Natural killer cell (primary cell): ENCODE data around the gene PTPRM. TPM values are rescaled to one million over a fixed set of nuclear protein-coding genes. Genes with fewer than 3 reads are reported as not detected.

ENCODE experiments used
- ATAC-seq, 3 donors: fragments of 150-1000 bp in 2 of 3; fragments of 200-7000 bp in 1 of 3; cut with Tn5 transposase; 1 replicate in 1 of 3; 2 replicates in 2 of 3; pipeline ENCODE4 v1.10.0; 2021; ENCODE audit warnings: mild to moderate bottlenecking in 2 of 3, moderate library complexity in 2 of 3
- DNase-seq, 2 donors: peaks; one replicate each; pipeline versions ENCODE4 v3.0.0 to v3.0.0-alpha.2; 2013 to 2021; ENCODE audit warnings: mixed read lengths in 1 of 2
- H3K27ac ChIP-seq: one replicate; pipeline ENCODE4 v1.5.1; 2013; ENCODE audit warnings: mild to moderate bottlenecking, low read length
- H3K27me3 ChIP-seq: one replicate; pipeline ENCODE4 v1.6.1; 2013; ENCODE audit warnings: low read length; ENCODE audit not compliant: control insufficient read depth, insufficient read depth
- H3K36me3 ChIP-seq: one replicate; pipeline ENCODE4 v1.6.1; 2013; ENCODE audit warnings: low read length; ENCODE audit not compliant: control insufficient read depth, insufficient read depth
- H3K4me1 ChIP-seq: one replicate; pipeline ENCODE4 v1.6.1; 2013; ENCODE audit warnings: low read length; ENCODE audit not compliant: control insufficient read depth, insufficient read depth
- H3K4me3 ChIP-seq: one replicate; pipeline ENCODE4 v1.5.1; 2013; ENCODE audit warnings: low read length
- H3K9me3 ChIP-seq: one replicate; pipeline ENCODE4 v1.6.1; 2013; ENCODE audit warnings: low read length; ENCODE audit not compliant: control insufficient read depth, insufficient read depth
- H3K27ac Mint-ChIP-seq, 2 donors: one replicate each; pipeline ENCODE4 v1.8.0; 2022; ENCODE audit warnings: mild to moderate bottlenecking in 2 of 2, mixed read lengths in 2 of 2, moderate library complexity in 1 of 2
- H3K27me3 Mint-ChIP-seq, 2 donors: one replicate each; pipeline ENCODE4 v1.8.0; 2022; ENCODE audit warnings: low read depth in 2 of 2, mixed read lengths in 2 of 2
- H3K36me3 Mint-ChIP-seq: one replicate; pipeline ENCODE4 v1.8.0; 2022; ENCODE audit warnings: mixed read lengths
- H3K4me1 Mint-ChIP-seq, 2 donors: one replicate each; pipeline ENCODE4 v1.8.0; 2022; ENCODE audit warnings: mixed read lengths in 2 of 2
- H3K4me3 Mint-ChIP-seq: one replicate; pipeline ENCODE4 v1.8.0; 2022; ENCODE audit warnings: mild to moderate bottlenecking, moderate library complexity, mixed read lengths
- H3K9me3 Mint-ChIP-seq, 2 donors: one replicate each; pipeline ENCODE4 v1.8.0; 2022; ENCODE audit warnings: mixed read lengths in 2 of 2
- WGBS: methylation state at CpG from one replicate; pipeline ENCODE4 v1.1.7; 2013; ENCODE audit warnings: missing lambda C conversion rate; ENCODE audit not compliant: insufficient coverage; 5-methylcytosine and 5-hydroxymethylcytosine counted together
- intact Hi-C: fragments of 100-400 bp; cut with micrococcal nuclease; formaldehyde crosslinking; loops from one replicate; pipeline ENCODE4 v1.14.2; 2022
- total RNA-seq, 4 donors: library from RNA; stranded (reverse); fragments of 120-200 nt in 1 of 4; gene quantifications; one replicate each; pipeline versions ENCODE4 v1.2.3 to v1.2.4, GENCODE V29; 2013 to 2022
- TF ChIP-seq, protein P1 (sequence below): fragments of 200-600 bp; IDR thresholded peaks from one replicate; pipeline ENCODE4 v1.8.0; 2022; ENCODE audit warnings: antibody characterized with exemption

The PTPRM gene
- total RNA-seq, 3 donors from 2014 or later (not counting 1 experiment from before 2014, with no cell fraction given) = 5.0 to 13.2 (median 12.1) TPM

DNA sequence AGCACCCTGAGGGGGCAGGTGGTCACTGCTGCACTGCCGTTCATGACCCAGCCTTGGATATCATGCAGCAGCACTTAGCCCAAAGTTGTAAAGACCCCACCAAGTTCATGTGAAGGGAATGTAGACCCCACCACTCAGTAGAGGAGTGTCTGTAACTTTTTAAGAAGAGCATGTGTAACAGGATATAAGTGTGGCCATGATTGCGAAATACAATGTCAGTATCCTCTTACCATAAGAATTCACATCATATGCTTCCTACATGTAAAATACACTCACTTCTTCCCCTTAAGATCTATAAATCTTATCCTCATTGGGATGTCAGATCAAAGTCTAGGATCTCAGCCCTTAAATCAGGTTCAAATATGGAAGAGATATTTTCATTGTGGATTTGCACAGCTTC lies 276.9 kb downstream of the PTPRM start:
- TF ChIP-seq, protein P1, sequence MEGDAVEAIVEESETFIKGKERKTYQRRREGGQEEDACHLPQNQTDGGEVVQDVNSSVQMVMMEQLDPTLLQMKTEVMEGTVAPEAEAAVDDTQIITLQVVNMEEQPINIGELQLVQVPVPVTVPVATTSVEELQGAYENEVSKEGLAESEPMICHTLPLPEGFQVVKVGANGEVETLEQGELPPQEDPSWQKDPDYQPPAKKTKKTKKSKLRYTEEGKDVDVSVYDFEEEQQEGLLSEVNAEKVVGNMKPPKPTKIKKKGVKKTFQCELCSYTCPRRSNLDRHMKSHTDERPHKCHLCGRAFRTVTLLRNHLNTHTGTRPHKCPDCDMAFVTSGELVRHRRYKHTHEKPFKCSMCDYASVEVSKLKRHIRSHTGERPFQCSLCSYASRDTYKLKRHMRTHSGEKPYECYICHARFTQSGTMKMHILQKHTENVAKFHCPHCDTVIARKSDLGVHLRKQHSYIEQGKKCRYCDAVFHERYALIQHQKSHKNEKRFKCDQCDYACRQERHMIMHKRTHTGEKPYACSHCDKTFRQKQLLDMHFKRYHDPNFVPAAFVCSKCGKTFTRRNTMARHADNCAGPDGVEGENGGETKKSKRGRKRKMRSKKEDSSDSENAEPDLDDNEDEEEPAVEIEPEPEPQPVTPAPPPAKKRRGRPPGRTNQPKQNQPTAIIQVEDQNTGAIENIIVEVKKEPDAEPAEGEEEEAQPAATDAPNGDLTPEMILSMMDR = no peak
- WGBS = 90% methylated on average over 2 of the region's 2 CpGs
- no peaks in the 10 kb centered on the region for H3K27me3 ChIP-seq
- H3K4me1 Mint-ChIP-seq = no peaks in the 10 kb centered on the region
- H3K9me3 ChIP-seq = no peaks in the 10 kb centered on the region
- no peaks in the 10 kb centered on the region for H3K36me3 Mint-ChIP-seq
- no peaks in the 10 kb centered on the region for H3K27me3 Mint-ChIP-seq
- no peak overlapping the region for H3K27ac Mint-ChIP-seq
- no peak overlapping the region for H3K4me3 ChIP-seq
- DNase-seq (no peak), ATAC-seq (no peak)
- no peak overlapping the region for H3K4me3 Mint-ChIP-seq
- intact Hi-C loops = no loop called here
- peaks cover 3 to 8% of the 10 kb centered on the region in 2 donors for H3K9me3 Mint-ChIP-seq
- no peak overlapping the region for H3K27ac ChIP-seq
- H3K4me1 ChIP-seq = no peaks in the 10 kb centered on the region
- no peaks in the 10 kb centered on the region for H3K36me3 ChIP-seq

DNA sequence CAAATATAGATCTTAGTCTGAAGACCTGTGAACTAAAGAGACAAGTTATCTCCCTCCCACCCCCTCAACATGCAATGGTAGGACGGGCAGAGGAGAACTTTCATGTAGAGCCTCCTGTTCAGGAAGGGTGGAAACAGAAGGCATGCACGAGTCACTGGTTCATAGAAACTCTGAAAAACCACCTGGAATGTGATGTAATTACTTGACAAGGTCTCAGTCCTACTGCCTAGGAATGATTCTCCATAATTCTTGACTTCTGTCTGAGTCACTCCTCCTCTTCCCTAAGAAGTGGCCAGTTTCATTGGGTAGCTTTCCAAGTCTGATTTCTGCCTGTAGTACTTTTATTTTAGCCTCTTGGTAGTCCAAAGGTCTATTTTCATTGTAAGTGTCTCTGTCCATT lies 277.3 kb downstream of the PTPRM start:
- 75% methylated on average over 2 of the region's 2 CpGs for WGBS
- no peaks in the 10 kb centered on the region for H3K9me3 ChIP-seq
- Mint-ChIP-seq H3K27ac (no peak overlapping the region), H3K4me3 (no peak overlapping the region), H3K9me3 (peaks cover 3 to 8% of the 10 kb centered on the region in 2 donors), H3K4me1 (no peaks in the 10 kb centered on the region), H3K27me3 (no peaks in the 10 kb centered on the region), H3K36me3 (no peaks in the 10 kb centered on the region)
- no peaks in the 10 kb centered on the region for H3K4me1 ChIP-seq
- ATAC-seq (no peak), DNase-seq (no peak)
- H3K27me3 ChIP-seq = no peaks in the 10 kb centered on the region
- no peak overlapping the region for H3K27ac ChIP-seq
- no peak overlapping the region for H3K4me3 ChIP-seq
- intact Hi-C loops = no loop called here
- TF ChIP-seq, protein P1 = no peak
- H3K36me3 ChIP-seq = no peaks in the 10 kb centered on the region

DNA sequence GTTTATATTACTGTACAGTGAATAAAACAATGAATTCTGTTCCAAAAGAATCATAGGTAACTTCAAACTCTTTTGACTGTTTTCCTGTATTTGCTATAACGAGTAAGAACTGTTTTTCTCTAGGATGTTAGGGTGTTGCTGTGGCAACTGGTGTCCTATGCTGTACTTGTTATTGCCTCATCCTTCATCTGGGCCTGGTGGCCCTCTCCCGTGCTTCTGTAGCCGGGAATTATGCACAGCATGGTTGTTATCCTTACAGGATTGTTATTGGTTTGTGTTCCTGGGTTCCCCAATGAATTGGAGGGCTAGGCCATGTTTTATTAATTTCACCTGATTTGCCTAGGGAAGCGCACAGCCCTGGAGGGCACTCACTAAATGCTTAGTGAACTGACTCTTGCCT lies 279.2 kb downstream of the PTPRM start:
- Histone ChIP-seq H3K27me3 (no peaks in the 10 kb centered on the region), H3K36me3 (no peaks in the 10 kb centered on the region), H3K4me3 (no peak overlapping the region), H3K27ac (no peak overlapping the region), H3K9me3 (no peaks in the 10 kb centered on the region), H3K4me1 (no peaks in the 10 kb centered on the region)
- H3K27ac Mint-ChIP-seq = no peak overlapping the region
- intact Hi-C loops = no loop called here
- TF ChIP-seq, protein P1 = no peak
- H3K9me3 Mint-ChIP-seq = peaks cover 8% of the 10 kb centered on the region in 2 donors
- DNase-seq (no peak), ATAC-seq (no peak)
- 90% methylated on average over 4 of the region's 4 CpGs for WGBS
- no peaks in the 10 kb centered on the region for H3K4me1 Mint-ChIP-seq
- H3K4me3 Mint-ChIP-seq = no peak overlapping the region
- H3K27me3 Mint-ChIP-seq = no peaks in the 10 kb centered on the region
- H3K36me3 Mint-ChIP-seq = peaks cover 3% of the 10 kb centered on the region

DNA sequence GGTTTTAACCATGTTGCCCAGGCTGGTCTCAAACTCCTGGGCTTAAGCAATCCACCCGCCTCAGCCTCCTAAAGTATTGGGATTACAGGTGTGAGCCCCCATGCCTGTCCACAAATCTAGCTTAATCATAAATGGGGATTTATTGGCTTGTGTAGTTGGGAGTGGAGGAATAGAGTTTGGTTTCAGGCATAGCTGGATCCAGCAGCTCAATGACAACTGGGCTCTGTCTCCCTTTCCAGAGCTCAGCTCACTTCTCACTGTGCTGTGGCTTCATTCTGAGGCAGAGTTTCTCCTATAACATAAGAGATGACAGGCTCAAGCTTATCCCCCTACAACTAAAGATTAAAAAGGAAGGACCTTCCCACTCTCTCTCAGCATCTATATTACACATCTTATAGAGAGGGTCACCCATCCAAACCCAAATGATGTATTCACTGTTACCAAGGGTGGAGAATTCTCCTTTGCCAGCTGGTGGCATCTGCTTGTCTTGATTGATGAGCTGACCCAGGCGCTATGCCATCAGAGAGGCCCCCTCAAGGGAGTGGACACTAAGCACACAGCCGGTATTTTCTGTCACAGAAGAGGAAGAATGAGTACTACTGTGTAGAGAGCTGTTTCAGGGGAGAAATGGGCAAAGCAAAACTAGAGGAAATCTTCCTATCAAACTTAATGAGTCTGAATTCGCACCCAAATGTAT lies 280.4 kb downstream of the PTPRM start:
- H3K9me3 Mint-ChIP-seq = peaks cover 10 to 15% of the 10 kb centered on the region in 2 donors
- no peaks in the 10 kb centered on the region for H3K9me3 ChIP-seq

More for the DNA sequence above, 280.4 kb downstream of the PTPRM start:
- Mint-ChIP-seq H3K36me3 (peaks cover 11% of the 10 kb centered on the region), H3K4me1 (no peaks in the 10 kb centered on the region), H3K27me3 (no peaks in the 10 kb centered on the region), H3K27ac (no peak overlapping the region), H3K4me3 (no peak overlapping the region)
- Histone ChIP-seq H3K4me3 (no peak overlapping the region), H3K27me3 (no peaks in the 10 kb centered on the region), H3K27ac (no peak overlapping the region), H3K36me3 (no peaks in the 10 kb centered on the region), H3K4me1 (no peaks in the 10 kb centered on the region)
- ATAC-seq (no peak), DNase-seq (no peak)
- TF ChIP-seq, protein P1 = no peak
- intact Hi-C loops = no loop called here
- WGBS = 89% methylated on average over 4 of the region's 4 CpGs
